Ovary (tissue), 9 donors: ENCODE results near the gene LMF1. TPM values are rescaled to one million over a fixed set of nuclear protein-coding genes. Genes with fewer than 3 reads are reported as not detected.
A peak's percentile ranks its signal among the peaks of the same experiment; 100 is the strongest.

Source experiments
- DNase-seq, 5 donors: peaks; one replicate each; pipeline ENCODE4 v3.0.0-alpha.2; 2019 to 2020
- H3K27ac ChIP-seq, 2 donors: fragments of 200-600 bp; one replicate each; pipeline versions ENCODE4 v1.5.1 to v1.8.0; 2019 to 2022
- H3K27me3 ChIP-seq: fragments of 200-600 bp; one replicate; pipeline ENCODE4 v1.8.0; 2022
- H3K36me3 ChIP-seq: fragments of 200-600 bp; sonication (generic); one replicate; pipeline ENCODE4 v1.5.1; 2019
- H3K4me1 ChIP-seq: one replicate; pipeline ENCODE4 v1.8.1; 2013; ENCODE audit warnings: mild to moderate bottlenecking, moderate library complexity; ENCODE audit not compliant: insufficient read depth
- H3K4me3 ChIP-seq: fragments of 200-600 bp; sonication (generic); one replicate; pipeline ENCODE4 v1.5.1; 2017
- H3K9me3 ChIP-seq, 2 donors: fragments of 200-600 bp in 1 of 2; sonication (generic) in 1 of 2; one replicate each; pipeline versions ENCODE4 v1.5.1 to v1.8.1; 2013 to 2019; ENCODE audit warnings: mild to moderate bottlenecking in 1 of 2, moderate library complexity in 1 of 2
- EP300 ChIP-seq: sonication (generic); formaldehyde crosslinking; IDR thresholded peaks from one replicate; pipeline ENCODE4 v1.6.1; 2017; ENCODE audit warnings: antibody characterized with exemption
- POLR2A ChIP-seq: fragments of 450-650 bp; IDR thresholded peaks from one replicate; pipeline ENCODE4 v1.6.1; 2017; ENCODE audit warnings: antibody characterized with exemption, mild to moderate bottlenecking, moderate library complexity
- WGBS, 3 donors: extraction: QIAGEN DNeasy Blood & Tissue Kit in 1 of 3; methylation state at CpG; one replicate each; pipeline versions ENCODE4 v1.1.5 to v1.1.7; 2013 to 2017; 5-methylcytosine and 5-hydroxymethylcytosine counted together
- intact Hi-C, 4 donors: fragments of 100-400 bp; cut with DNase I; formaldehyde crosslinking; loops; one replicate each; pipeline versions ENCODE4 v1.11.0 to v1.15.1; 2022 to 2023
- polyA plus RNA-seq, 2 donors: library from polyadenylated mRNA; stranded (reverse); fragments of 200-250 nt in 1 of 2; fragments of 350-450 nt in 1 of 2; fragmentation: Illumina TruSeq in 1 of 2; extraction: RNeasy Lipid Tissue Mini Kit (QIAGEN cat#74804) in 1 of 2; gene quantifications; one replicate each; pipeline ENCODE4 v1.2.3, GENCODE V29; 2013 to 2014
- total RNA-seq, 7 donors: library from RNA; depleted of rRNA in 2 of 7; stranded (reverse); fragments of >200 nt in 2 of 7; fragmentation: NEBNext Ultra II Directional in 3 of 7; extraction: Animal tissue kit (Norgen Biotek cat#: 25700) in 3 of 7; gene quantifications; one replicate each; pipeline versions ENCODE4 v1.1.0 to v1.2.4, GENCODE V29; 2016 to 2023
- TF ChIP-seq, protein P1 (sequence below), 3 donors: fragments of 450-650 bp in 2 of 3; fragments of 200-600 bp in 1 of 3; IDR thresholded peaks; one replicate each; pipeline versions ENCODE4 v1.5.1 to v1.8.0; 2016 to 2022; ENCODE audit warnings: antibody characterized with exemption in 3 of 3, mild to moderate bottlenecking in 1 of 3
- donor health status: DM: no; HTN: no; CAD: no; lungs with moderate emphysema.
- donor health status: DM: no; HTN: no; CAD: no.
- donor health status: Bipolar disorder and iron deficiency.
- donor health status: DM: yes; HTN: yes; CAD: no.
- donor health status: DM: no; HTN: no; CAD: no.
- donor health status: DM: yes; HTN: yes; CAD: no.

Gene LMF1
- total and polyA plus RNA-seq, 9 donors: 7.8 to 31.9 (median 23.6) TPM

DNA sequence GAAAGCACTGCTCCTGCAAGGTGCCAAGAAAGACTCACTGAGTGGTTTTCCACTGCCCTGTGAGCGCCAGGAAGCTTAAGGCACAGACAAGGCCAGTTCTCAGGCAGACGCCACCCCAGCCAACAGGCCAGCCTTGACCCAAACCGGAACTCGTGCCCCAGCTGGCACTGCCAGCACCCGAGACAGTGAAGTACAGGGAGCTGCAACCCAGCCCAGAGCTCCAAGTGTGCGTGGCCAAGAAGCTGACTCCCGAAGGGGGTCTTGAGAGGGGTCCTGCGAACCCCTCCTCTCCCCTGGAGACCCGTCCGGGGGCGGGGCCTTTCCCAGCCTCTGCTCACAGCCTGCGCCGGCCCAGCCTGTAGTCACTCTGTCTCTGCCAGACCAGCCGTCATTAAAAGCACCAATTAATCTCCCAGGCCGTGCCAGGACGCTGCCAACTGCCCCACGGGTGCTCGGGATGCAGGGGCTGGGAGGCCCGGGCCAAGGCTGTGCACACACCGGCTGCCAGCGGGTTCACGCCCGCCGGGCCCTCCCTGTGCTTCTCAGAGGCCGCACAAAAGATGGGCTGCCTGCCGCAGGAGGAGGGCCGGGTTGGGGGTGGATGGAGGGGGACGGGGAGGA is 6.4 kb upstream of the LMF1 start:
- 23 to 40% (median 27%) methylated on average over 23 to 28 of the region's 28 CpGs for WGBS, 3 donors
- peaks cover 17% of the 10 kb centered on the region for H3K4me1 ChIP-seq
- no peak for TF ChIP-seq EP300
- peak; percentile 12 for TF ChIP-seq POLR2A
- peak in 4 of 5 donors; percentile 25 to 63 (median 56) for DNase-seq
- H3K36me3 ChIP-seq: no peaks in the 10 kb centered on the region
- no peak overlapping the region for H3K4me3 ChIP-seq
- H3K27ac ChIP-seq: peak overlapping the region in 1 of 2 donors; percentile 38
- H3K9me3 ChIP-seq: no peaks in the 10 kb centered on the region
- intact Hi-C loops: no loop called here
- H3K27me3 ChIP-seq: peaks cover 7% of the 10 kb centered on the region

DNA sequence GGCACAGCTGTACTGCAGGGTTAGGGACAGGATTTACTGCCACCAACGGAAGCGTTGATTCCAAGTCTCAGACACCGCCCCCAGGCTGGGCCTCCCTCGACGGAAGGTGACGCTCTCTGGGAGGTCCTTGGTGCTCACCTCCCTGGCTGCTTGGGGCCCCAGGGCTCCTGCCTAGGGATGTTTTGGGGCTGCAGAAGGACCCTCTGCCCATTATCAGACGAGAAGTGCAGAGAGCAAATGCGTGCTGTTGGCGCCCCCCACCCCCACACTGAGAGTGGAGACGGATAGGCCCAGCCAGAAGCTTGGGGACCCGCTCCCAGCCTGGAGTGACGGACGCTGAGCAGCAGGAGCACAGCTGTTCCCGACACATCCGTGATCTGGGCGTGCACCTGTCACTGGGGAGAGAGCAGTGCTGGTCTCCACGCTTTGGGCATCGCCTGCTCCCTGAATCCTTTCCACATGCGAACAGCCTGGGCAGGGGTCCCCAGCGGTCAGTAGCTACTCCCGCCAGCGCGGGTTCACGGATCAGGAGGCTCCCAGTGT is 5.7 kb upstream of the LMF1 start:
- Histone ChIP-seq H3K4me1 (peaks cover 17% of the 10 kb centered on the region), H3K36me3 (no peaks in the 10 kb centered on the region), H3K9me3 (no peaks in the 10 kb centered on the region), H3K4me3 (no peak overlapping the region), H3K27ac (peak overlapping the region in 1 of 2 donors; percentile 38), H3K27me3 (peaks cover 3% of the 10 kb centered on the region)
- 74 to 84% (median 79%) methylated on average over 21 to 24 of the region's 24 CpGs for WGBS, 3 donors
- TF ChIP-seq EP300: no peak
- TF ChIP-seq, protein P1, sequence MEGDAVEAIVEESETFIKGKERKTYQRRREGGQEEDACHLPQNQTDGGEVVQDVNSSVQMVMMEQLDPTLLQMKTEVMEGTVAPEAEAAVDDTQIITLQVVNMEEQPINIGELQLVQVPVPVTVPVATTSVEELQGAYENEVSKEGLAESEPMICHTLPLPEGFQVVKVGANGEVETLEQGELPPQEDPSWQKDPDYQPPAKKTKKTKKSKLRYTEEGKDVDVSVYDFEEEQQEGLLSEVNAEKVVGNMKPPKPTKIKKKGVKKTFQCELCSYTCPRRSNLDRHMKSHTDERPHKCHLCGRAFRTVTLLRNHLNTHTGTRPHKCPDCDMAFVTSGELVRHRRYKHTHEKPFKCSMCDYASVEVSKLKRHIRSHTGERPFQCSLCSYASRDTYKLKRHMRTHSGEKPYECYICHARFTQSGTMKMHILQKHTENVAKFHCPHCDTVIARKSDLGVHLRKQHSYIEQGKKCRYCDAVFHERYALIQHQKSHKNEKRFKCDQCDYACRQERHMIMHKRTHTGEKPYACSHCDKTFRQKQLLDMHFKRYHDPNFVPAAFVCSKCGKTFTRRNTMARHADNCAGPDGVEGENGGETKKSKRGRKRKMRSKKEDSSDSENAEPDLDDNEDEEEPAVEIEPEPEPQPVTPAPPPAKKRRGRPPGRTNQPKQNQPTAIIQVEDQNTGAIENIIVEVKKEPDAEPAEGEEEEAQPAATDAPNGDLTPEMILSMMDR (IDR thresholded peaks at IDR 0.05): no peak
- TF ChIP-seq POLR2A: no peak
- no peak for DNase-seq
- intact Hi-C loops: no loop called here

DNA sequence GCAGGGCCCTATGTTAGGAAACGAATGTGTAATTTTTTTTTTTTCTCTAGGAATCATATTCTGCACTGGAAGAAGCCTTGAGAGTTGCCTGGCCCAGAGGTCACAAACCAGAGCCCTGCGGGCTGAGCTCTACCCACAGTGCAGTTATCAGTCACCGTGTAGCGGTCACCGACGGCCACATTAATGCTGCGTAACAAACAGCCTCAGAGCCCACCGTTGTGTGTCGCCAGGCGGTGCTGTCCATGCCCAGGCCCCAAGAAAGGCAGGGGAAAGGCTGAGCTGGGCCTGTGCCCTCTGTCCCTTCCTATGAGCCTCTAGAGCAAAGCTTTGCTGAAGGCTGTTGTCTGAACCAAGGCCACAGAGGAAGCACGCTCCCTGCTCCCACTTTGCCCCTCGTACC is 4.5 kb upstream of the LMF1 start:
- Histone ChIP-seq H3K4me1 (peaks cover 17% of the 10 kb centered on the region), H3K4me3 (no peak overlapping the region), H3K9me3 (no peaks in the 10 kb centered on the region), H3K27ac (no peak overlapping the region), H3K36me3 (no peaks in the 10 kb centered on the region), H3K27me3 (peaks cover under 1% of the 10 kb centered on the region)
- DNase-seq: no peak
- intact Hi-C loops: no loop called here
- TF ChIP-seq EP300 (no peak), POLR2A (no peak)
- TF ChIP-seq, protein P1 (IDR thresholded peaks at IDR 0.05): no peak
- WGBS, 3 donors: 88 to 93% (median 93%) methylated on average over 12 of the region's 12 CpGs

DNA sequence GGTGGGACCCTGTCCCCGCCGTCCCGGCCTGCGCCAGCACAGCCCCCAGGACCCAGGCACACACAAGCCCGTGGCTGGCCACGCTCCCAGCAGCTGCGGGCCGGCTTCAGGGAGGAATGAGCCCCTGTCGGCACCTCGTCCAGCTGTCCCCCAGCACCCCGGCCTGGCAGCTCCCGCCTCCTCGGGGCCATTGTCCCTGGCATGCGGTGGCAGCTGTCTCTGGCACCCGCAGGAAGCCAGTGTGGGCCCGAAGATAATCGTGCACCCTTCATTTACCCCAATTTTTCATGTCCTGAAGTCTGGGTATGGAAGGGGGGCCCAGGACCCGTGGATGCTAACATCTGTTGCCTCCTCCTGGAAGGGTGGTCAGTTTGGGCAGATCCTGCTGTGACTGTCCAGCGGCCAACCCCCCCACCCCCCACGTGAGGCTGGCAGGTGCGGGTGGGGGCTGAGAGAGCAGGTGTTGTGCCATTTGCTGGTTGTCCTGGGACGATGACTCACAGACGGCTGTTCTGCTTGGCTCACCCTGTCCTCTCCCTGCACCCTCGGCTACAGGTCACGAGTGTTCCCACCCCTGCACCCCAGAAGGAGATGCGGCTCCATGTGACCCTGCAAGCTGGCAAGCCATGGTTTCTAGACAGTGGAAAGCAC is 4.0 kb upstream of the LMF1 start:
- no peak overlapping the region for H3K4me3 ChIP-seq

More for the DNA sequence above, 4.0 kb upstream of the LMF1 start:
- Histone ChIP-seq H3K9me3 (no peaks in the 10 kb centered on the region), H3K4me1 (peaks cover 16% of the 10 kb centered on the region), H3K27ac (no peak overlapping the region), H3K27me3 (no peaks in the 10 kb centered on the region), H3K36me3 (no peaks in the 10 kb centered on the region)
- WGBS, 3 donors: 63 to 66% (median 65%) methylated on average over 25 to 26 of the region's 26 CpGs
- TF ChIP-seq, protein P1 (IDR thresholded peaks at IDR 0.05): no peak
- TF ChIP-seq EP300 (no peak), POLR2A (no peak)
- no peak for DNase-seq
- intact Hi-C loops: no loop called here
